Superior temporal gyrus (tissue), 1 donor: ENCODE data around the gene TMEM233.
"Not testable (repeated sequence)": the region's sequence is repeated elsewhere in the genome, so short reads cannot be mapped to it uniquely, and the experiment has no call there.

ENCODE experiments used
- DNase-seq: peaks from one replicate; pipeline ENCODE4 v3.0.0-alpha.2; 2016; ENCODE audit errors: extremely low spot score

The TMEM233 gene

DNA sequence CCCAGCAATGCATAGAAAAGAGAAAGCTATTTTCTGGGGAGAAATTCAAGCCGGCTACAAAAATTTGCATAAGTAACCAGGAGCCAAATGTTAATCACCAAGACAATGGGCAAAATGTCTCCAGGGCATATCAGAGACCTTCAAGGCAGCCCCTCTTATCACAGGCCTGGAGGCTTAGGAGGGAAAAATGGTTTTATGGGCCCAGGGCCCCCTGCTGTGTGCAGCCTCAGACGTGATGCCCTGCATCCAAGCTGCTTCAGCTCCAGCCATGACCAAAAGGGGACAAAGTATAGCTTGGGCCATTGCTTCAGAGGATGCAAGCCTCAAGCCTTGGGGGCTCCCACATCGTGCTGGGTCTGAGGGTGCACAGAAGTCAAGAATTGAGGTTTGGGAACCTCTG lies 15.8 kb downstream of the TMEM233 start:
- no peak for DNase-seq

DNA sequence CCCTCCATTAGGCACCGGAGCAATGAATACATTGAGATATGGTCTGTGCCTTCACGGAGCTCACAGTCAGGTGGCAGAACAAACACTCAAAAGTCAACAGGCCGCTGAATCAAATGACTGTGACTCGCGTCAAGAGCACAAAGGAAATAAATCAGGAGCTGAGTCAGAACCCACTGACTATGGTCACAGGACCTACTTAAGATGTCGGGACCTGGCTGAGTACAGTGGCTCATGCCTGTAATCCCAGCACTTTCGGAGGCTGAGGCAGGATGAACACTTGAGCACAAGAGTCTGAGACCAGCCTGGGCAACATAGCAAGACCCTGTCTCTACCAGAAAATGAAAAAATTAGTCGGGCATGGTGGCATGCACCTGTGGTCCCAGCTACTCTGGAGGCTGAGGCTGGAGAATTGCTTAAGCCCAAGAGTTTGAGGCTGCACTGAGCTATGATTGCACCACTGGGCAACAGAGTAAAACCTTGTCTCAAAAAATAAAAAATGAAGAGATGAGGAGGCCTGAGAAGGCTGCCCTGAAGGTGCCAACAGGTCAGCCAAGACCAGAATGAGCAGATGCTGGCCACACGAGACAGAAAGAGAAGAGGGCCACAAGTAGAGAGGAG lies 19.9 kb downstream of the TMEM233 start:
- no peak for DNase-seq

GRCh38 chr12:119614705-119615104 lies 21.1 kb downstream of the TMEM233 start:
- no peak for DNase-seq

GRCh38 chr12:119615518-119616475 lies 22.2 kb downstream of the TMEM233 start:
- DNase-seq: no peak

DNA sequence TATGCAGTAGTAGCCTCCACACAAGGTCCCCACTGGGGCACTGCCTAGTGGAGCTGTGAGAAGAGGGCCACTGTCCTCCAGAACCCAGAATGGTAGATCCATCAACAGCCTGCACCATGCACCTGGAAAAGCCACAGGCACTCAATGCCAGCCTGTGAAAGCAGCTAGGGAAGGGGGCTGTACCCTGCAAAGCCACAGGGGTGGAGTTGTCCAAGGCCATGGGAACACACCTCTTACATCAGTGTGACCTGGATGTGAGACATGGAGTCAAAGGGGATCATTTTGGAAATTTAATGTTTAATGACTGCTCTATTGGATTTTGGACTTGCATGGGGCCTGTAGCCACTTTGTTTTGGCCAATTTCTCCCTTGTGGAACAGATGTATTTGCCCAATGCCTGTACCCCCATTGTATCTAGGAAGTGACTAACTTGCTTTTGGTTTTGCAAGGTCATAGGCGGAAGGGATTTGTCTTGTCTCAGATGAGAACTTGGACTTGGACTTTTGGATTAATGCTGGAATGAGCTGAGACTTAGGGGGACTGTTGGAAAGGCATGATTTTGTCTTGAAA lies 24.8 kb downstream of the TMEM233 start:
- not testable (repeated sequence) for DNase-seq

GRCh38 chr12:119620490-119620889 lies 26.9 kb downstream of the TMEM233 start:
- DNase-seq: no peak

DNA sequence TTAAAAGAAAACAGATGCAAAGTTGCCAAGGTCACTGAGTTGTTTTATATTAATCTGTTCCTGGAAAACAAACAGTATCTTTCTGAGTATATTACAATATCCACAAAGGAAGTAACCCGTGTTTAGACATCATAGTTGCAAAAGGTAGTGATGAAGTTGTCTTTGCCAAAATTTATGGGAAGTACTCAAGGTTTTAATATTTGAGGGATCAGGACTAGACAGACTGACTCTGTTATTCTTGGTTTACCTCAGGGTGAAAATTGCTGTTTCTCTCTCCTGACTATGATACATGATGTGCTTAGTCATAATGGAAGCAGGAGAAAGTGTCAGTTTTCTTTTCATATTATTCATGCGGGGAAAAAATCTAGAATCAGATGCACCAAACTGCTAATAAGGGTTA lies 28.3 kb downstream of the TMEM233 start:
- peak; percentile 19 for DNase-seq

DNA sequence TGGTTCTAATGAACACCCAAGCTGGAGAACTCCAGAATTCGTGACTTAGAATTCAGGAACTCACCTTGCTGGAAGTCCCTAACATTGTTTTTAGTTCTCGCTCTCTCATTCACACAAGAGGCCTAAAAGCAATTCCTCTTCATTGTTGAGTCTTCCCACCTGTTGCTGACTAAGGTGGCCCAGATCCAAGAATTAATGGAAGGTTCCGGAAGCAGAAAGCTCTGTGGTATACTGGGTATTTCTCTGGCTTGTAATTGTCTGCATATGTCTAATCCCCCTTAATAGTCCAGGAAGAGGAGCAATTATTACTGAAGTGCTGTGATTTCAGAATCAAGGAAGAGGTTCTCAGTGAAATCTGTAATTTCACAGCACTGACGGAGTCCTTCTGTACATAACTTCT lies 31.4 kb downstream of the TMEM233 start:
- no peak for DNase-seq

GRCh38 chr12:119627019-119627643 lies 33.6 kb downstream of the TMEM233 start:
- DNase-seq: no peak

GRCh38 chr12:119627686-119628085 lies 34.1 kb downstream of the TMEM233 start:
- no peak for DNase-seq

DNA sequence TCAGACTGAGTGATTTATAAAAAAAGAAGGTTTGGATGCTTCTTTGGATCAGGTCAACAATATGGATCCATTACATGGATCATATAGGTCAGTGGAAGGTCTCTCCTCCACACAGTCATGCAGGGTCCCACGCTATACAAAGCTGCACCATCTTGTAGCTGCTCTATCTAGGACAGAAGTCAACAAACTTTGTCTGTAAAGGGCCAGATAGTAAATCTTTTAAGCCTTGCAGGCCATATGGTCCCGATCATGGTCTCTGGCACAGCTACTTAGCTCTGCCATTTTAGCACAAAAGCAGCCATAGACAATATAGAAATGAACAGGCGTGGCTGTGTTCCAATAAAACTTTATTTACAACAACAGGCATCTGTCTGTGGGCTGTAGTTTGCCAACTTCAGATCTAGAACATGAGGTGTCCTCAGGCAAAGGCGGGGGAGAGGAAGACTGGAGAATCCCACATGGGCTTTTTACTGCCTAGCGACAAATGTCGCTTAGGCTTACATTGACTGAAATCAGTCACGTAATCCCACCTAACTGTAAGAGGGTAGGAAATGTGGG lies 36.7 kb downstream of the TMEM233 start:
- DNase-seq: no peak

GRCh38 chr12:119630962-119631550 lies 37.5 kb downstream of the TMEM233 start:
- no peak for DNase-seq

- DNase-seq: no peak
These were observed 38.5 kb downstream of the TMEM233 start for GRCh38 chr12:119631930-119632678.

- DNase-seq: no peak
These were observed 41.2 kb downstream of the TMEM233 start for GRCh38 chr12:119634743-119635142.

DNA sequence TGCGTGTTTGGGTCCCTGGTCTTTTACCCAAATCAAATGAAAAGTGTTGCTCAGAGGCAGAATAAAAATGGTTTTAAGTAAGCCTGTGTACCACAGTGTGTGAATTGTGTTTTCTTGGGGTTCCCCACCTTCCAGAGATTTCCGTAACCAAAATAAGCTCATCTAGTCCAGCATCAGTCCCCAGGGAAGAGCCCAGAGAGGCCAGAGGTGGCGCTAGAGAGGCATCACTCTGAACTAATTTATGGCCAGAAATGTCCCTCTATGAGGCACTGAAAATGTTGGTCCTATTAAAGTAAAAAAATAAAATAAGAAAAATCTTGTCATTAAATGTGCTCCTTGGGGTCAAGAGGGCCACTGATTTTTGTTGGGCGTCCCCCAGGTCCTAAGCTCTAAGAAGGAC lies 49.4 kb downstream of the TMEM233 start:
- DNase-seq: no peak

GRCh38 chr12:119644930-119645329 lies 51.4 kb downstream of the TMEM233 start:
- no peak for DNase-seq

DNA sequence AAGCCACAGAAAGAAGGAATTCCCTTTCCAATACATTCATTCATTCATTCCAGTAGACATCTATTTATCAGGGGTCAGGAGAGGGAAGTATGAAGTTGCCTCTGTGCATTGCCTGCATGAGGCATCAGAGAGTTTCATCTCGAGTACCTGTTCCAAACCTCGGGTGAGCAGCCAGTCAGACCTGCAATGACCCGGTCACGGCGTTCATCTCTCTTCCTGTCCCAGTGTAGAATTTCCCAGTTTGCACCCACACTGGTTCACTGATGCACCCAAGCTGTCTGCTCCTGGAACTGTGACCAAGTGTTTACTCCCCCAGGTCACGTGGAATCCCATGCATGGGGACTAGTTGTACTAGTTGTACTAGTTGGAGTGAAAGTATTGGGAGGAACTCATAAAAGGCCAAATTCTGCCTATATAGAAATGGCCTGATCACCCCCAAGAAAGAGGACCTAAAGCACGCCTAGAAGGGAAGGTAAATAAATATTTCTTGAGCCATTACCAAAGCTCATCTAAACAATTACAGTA lies 52.0 kb downstream of the TMEM233 start:
- DNase-seq: no peak

GRCh38 chr12:119649202-119649808 lies 55.7 kb downstream of the TMEM233 start:
- DNase-seq: peak; percentile 33

DNA sequence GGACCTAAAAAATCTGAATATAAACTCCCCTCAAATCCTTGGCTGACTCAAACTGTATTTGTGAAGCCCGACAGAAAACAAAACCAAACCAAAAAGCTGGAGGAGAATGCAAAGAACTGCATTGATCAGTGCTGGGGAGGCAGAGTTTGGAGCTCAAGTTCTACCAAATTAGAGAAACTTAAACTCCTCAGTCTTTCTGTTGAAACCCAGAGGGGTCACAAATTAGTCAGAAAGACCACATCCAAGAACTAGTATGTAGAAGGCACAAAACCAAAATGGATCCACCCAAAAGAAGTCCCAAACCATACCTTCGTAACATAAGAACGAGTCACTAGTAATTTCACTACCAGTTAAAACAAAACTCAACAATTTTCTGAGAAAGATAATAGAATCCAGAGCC lies 59.1 kb downstream of the TMEM233 start:
- DNase-seq: no peak

- not testable (repeated sequence) for DNase-seq
These were observed 63.4 kb downstream of the TMEM233 start for GRCh38 chr12:119657001-119657400.
